H9 (cell line): ENCODE data around the gene AADAC. TPM values are rescaled to one million over a fixed set of nuclear protein-coding genes. Genes with fewer than 3 reads are reported as not detected.

Source experiments
- DNase-seq: peaks from one replicate; pipeline ENCODE4 v3.0.0-alpha.2; 2017
- H2AFZ ChIP-seq: one replicate; pipeline ENCODE4 v1.6.1; 2013; ENCODE audit warnings: mild to moderate bottlenecking, low read length, control low read depth, moderate library complexity
- H2AK5ac ChIP-seq: 2 replicates; pipeline ENCODE4 v1.6.1; 2013; ENCODE audit warnings: low read length, control low read depth, mixed read lengths; ENCODE audit not compliant: insufficient read length
- H2BK120ac ChIP-seq: one replicate; pipeline ENCODE4 v1.6.1; 2013; ENCODE audit warnings: low read depth, mild to moderate bottlenecking, low read length, control low read depth, inconsistent platforms; ENCODE audit not compliant: poor library complexity, severe bottlenecking
- H2BK12ac ChIP-seq: 2 replicates; pipeline ENCODE4 v1.6.1; 2013; ENCODE audit warnings: low read length, control low read depth, mixed read lengths, low read depth; ENCODE audit not compliant: insufficient read length
- H2BK15ac ChIP-seq: 2 replicates; pipeline ENCODE4 v1.6.1; 2013; ENCODE audit warnings: low read depth, low read length, control low read depth
- H2BK20ac ChIP-seq: one replicate; pipeline ENCODE4 v1.6.1; 2013; ENCODE audit warnings: low read depth, mild to moderate bottlenecking, low read length, control low read depth, inconsistent platforms; ENCODE audit not compliant: poor library complexity, severe bottlenecking
- H2BK5ac ChIP-seq: 2 replicates; pipeline ENCODE4 v1.6.1; 2013; ENCODE audit warnings: low read length, control low read depth, mixed read lengths; ENCODE audit not compliant: insufficient read length
- H3K14ac ChIP-seq: 2 replicates; pipeline ENCODE4 v1.6.1; 2013; ENCODE audit warnings: low read length, control low read depth; ENCODE audit not compliant: insufficient read depth
- H3K18ac ChIP-seq: 2 replicates; pipeline ENCODE4 v1.6.1; 2013; ENCODE audit warnings: low read depth, mild to moderate bottlenecking, mixed read lengths, low read length, control low read depth; ENCODE audit not compliant: insufficient read length
- H3K23ac ChIP-seq: 2 replicates; pipeline ENCODE4 v1.6.1; 2013; ENCODE audit warnings: low read length, control low read depth, mixed read lengths, low read depth; ENCODE audit not compliant: insufficient read length
- H3K23me2 ChIP-seq: 2 replicates; pipeline ENCODE4 v1.6.1; 2013; ENCODE audit warnings: low read depth, mild to moderate bottlenecking, mixed read lengths, low read length, control low read depth; ENCODE audit not compliant: insufficient read length, poor library complexity, severe bottlenecking
- H3K27ac ChIP-seq: 2 replicates; pipeline ENCODE4 v1.5.1; 2013; ENCODE audit warnings: low read length, control low read depth, mixed read lengths, low read depth; ENCODE audit not compliant: insufficient read length
- H3K27me3 ChIP-seq: 2 replicates; pipeline ENCODE4 v1.6.1; 2013; ENCODE audit warnings: low read length, control low read depth, inconsistent platforms; ENCODE audit not compliant: insufficient read depth
- H3K4ac ChIP-seq: 2 replicates; pipeline ENCODE4 v1.6.1; 2013; ENCODE audit warnings: low read depth, mild to moderate bottlenecking, control low read depth, inconsistent platforms, low read length, moderate library complexity
- H3K4me1 ChIP-seq: 2 replicates; pipeline ENCODE4 v1.6.1; 2013; ENCODE audit warnings: low read length, control low read depth, inconsistent platforms; ENCODE audit not compliant: insufficient read depth
- H3K4me2 ChIP-seq: 2 replicates; pipeline ENCODE4 v1.6.1; 2013; ENCODE audit warnings: low read length, control low read depth, mixed read lengths; ENCODE audit not compliant: insufficient read length, insufficient read depth
- H3K56ac ChIP-seq: 2 replicates; pipeline ENCODE4 v1.6.1; 2013; ENCODE audit warnings: low read depth, mild to moderate bottlenecking, mixed read lengths, low read length, control low read depth; ENCODE audit not compliant: insufficient read length
- H3K79me1 ChIP-seq: 2 replicates; pipeline ENCODE4 v1.6.1; 2013; ENCODE audit warnings: low read depth, mild to moderate bottlenecking, moderate library complexity, low read length, control low read depth, inconsistent platforms; ENCODE audit not compliant: insufficient read depth, poor library complexity, severe bottlenecking
- H3K79me2 ChIP-seq: 2 replicates; pipeline ENCODE4 v1.6.1; 2013; ENCODE audit warnings: low read length, control low read depth, inconsistent platforms; ENCODE audit not compliant: insufficient read depth
- H3K9ac ChIP-seq: 2 replicates; pipeline ENCODE4 v1.6.1; 2013; ENCODE audit warnings: low read length, control low read depth, mixed read lengths; ENCODE audit not compliant: insufficient read length; ENCODE audit errors: extremely low read depth
- H3K9me3 ChIP-seq: one replicate; pipeline ENCODE4 v1.6.1; 2013; ENCODE audit warnings: low read depth, low read length, inconsistent platforms; ENCODE audit not compliant: control insufficient read depth
- H3T11ph ChIP-seq: one replicate; pipeline ENCODE4 v1.6.1; 2013; ENCODE audit warnings: mild to moderate bottlenecking, low read length, control low read depth, inconsistent platforms
- H4K20me1 ChIP-seq: one replicate; pipeline ENCODE4 v1.6.1; 2013; ENCODE audit not compliant: control insufficient read depth, insufficient read length, insufficient read depth
- H4K5ac ChIP-seq: 2 replicates; pipeline ENCODE4 v1.6.1; 2013; ENCODE audit warnings: low read depth, mild to moderate bottlenecking, mixed read lengths, low read length, control low read depth; ENCODE audit not compliant: insufficient read length
- H4K8ac ChIP-seq: replicated peaks from 2 replicates; pipeline ENCODE4 v1.6.1; 2013; ENCODE audit warnings: low read length, control low read depth, mixed read lengths, low read depth; ENCODE audit not compliant: insufficient read length
- H4K91ac ChIP-seq: 2 replicates; pipeline ENCODE4 v1.6.1; 2013; ENCODE audit warnings: low read depth, mild to moderate bottlenecking, moderate library complexity, mixed read lengths, low read length, control low read depth; ENCODE audit not compliant: insufficient read length
- H3K27ac Mint-ChIP-seq, 3 experiments: 2 replicates in 2 of 3; 3 replicates in 1 of 3; pipeline ENCODE4 v1.8.0; 2020 to 2021; ENCODE audit warnings: mixed read lengths in 3 of 3, mild to moderate bottlenecking in 1 of 3, moderate library complexity in 1 of 3
- H3K27me3 Mint-ChIP-seq: 2 replicates; pipeline ENCODE4 v1.8.0; 2021; ENCODE audit warnings: low read depth, mild to moderate bottlenecking, moderate library complexity, mixed read lengths
- H3K36me3 Mint-ChIP-seq, 3 experiments: 2 replicates in 2 of 3; 3 replicates in 1 of 3; pipeline ENCODE4 v1.8.0; 2020 to 2021; ENCODE audit warnings: low read depth in 3 of 3, mixed read lengths in 3 of 3; ENCODE audit not compliant: insufficient read depth in 1 of 3
- H3K4me1 Mint-ChIP-seq, 2 experiments: 2 replicates each; pipeline ENCODE4 v1.8.0; 2020; ENCODE audit warnings: mixed read lengths in 2 of 2
- H3K4me3 Mint-ChIP-seq, 2 experiments: 2 replicates in 1 of 2; 3 replicates in 1 of 2; pipeline ENCODE4 v1.8.0; 2020 to 2021; ENCODE audit warnings: mild to moderate bottlenecking in 2 of 2, mixed read lengths in 2 of 2, moderate library complexity in 1 of 2
- H3K9me3 Mint-ChIP-seq, 2 experiments: 2 replicates in 1 of 2; 3 replicates in 1 of 2; pipeline ENCODE4 v1.8.0; 2020; ENCODE audit warnings: mild to moderate bottlenecking in 2 of 2, mixed read lengths in 2 of 2, moderate library complexity in 1 of 2
- WGBS: extraction: QIAGEN DNeasy Blood & Tissue Kit; methylation state at CpG from one replicate; pipeline ENCODE4 v1.1.7; 2013; ENCODE audit warnings: missing lambda C conversion rate, low lambda C conversion rate, mixed read lengths; ENCODE audit not compliant: insufficient read length; ENCODE audit errors: extremely low coverage; 5-methylcytosine and 5-hydroxymethylcytosine counted together
- total RNA-seq: library from RNA; stranded (reverse); gene quantifications from 2 replicates; pipeline ENCODE4 v1.2.1, GENCODE V29; 2021
- TF ChIP-seq, protein P1 (sequence below): fragments of 200-600 bp; sonication (generic); conservative IDR thresholded peaks from 3 replicates; pipeline ENCODE4 v1.8.0; 2021; ENCODE audit warnings: antibody characterized with exemption, mild to moderate bottlenecking

AADAC gene
- total RNA-seq, 1 experiment from 2014 or later, result not detected

- no peak overlapping the region for H3K56ac ChIP-seq
- DNase-seq, result no peak
- H3K4me2 ChIP-seq, result no peak overlapping the region
- WGBS, result no CpG with 5 or more reads among the region's 3 CpGs
- H3K9me3 ChIP-seq, result no peaks in the 10 kb centered on the region
- no peak overlapping the region for H2BK15ac ChIP-seq
- Mint-ChIP-seq H3K4me1 (peaks cover 0 to 2% of the 10 kb centered on the region in 2 experiments; a peak in 1 of 4 replicates), H3K4me3 (no peak overlapping the region), H3K27ac (no peak overlapping the region), H3K27me3 (no peaks in the 10 kb centered on the region), H3K9me3 (no peaks in the 10 kb centered on the region), H3K36me3 (no peaks in the 10 kb centered on the region)
- no peak overlapping the region for H3K18ac ChIP-seq
- no peaks in the 10 kb centered on the region for H3K27me3 ChIP-seq
- no peaks in the 10 kb centered on the region for H3K79me2 ChIP-seq
- no peak overlapping the region for H3K14ac ChIP-seq
- H4K91ac ChIP-seq, result no peak overlapping the region
- no peak overlapping the region for H2BK12ac ChIP-seq
- no peaks in the 10 kb centered on the region for H3K23me2 ChIP-seq
- no peak overlapping the region for H2BK120ac ChIP-seq
- no peak overlapping the region for H2BK20ac ChIP-seq
- TF ChIP-seq, protein P1, sequence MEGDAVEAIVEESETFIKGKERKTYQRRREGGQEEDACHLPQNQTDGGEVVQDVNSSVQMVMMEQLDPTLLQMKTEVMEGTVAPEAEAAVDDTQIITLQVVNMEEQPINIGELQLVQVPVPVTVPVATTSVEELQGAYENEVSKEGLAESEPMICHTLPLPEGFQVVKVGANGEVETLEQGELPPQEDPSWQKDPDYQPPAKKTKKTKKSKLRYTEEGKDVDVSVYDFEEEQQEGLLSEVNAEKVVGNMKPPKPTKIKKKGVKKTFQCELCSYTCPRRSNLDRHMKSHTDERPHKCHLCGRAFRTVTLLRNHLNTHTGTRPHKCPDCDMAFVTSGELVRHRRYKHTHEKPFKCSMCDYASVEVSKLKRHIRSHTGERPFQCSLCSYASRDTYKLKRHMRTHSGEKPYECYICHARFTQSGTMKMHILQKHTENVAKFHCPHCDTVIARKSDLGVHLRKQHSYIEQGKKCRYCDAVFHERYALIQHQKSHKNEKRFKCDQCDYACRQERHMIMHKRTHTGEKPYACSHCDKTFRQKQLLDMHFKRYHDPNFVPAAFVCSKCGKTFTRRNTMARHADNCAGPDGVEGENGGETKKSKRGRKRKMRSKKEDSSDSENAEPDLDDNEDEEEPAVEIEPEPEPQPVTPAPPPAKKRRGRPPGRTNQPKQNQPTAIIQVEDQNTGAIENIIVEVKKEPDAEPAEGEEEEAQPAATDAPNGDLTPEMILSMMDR, result no peak
- H4K8ac ChIP-seq, result no peak overlapping the region
- no peak overlapping the region for H4K5ac ChIP-seq
- no peak overlapping the region for H3T11ph ChIP-seq
- no peak overlapping the region for H2AK5ac ChIP-seq
- no peak overlapping the region for H3K23ac ChIP-seq
- no peaks in the 10 kb centered on the region for H4K20me1 ChIP-seq
- H2BK5ac ChIP-seq, result no peak overlapping the region
- no peak overlapping the region for H3K9ac ChIP-seq
- no peak overlapping the region for H2AFZ ChIP-seq
- no peak overlapping the region for H3K4ac ChIP-seq
- no peak overlapping the region for H3K27ac ChIP-seq
- H3K79me1 ChIP-seq, result no peaks in the 10 kb centered on the region
- 0 out of 2 replicates have a peak, but pooled peaks cover 2% of the 10 kb centered on the region for H3K4me1 ChIP-seq
These were observed 55.3 kb downstream of the AADAC start for GRCh38 chr3:151869181-151869580.
